Mesothelial cell of epicardium (in vitro differentiated cells): Measurements from ENCODE around the gene CDC20. TPM values are rescaled to one million over a fixed set of nuclear protein-coding genes. Genes with fewer than 3 reads are reported as not detected.

Experiments
- DNase-seq, 2 experiments: peaks; one replicate each; pipeline ENCODE4 v3.0.0; 2021; ENCODE audit warnings: low spot score in 2 of 2; ENCODE audit not compliant: unreplicated experiment in 2 of 2
- H3K27ac Mint-ChIP-seq: 2 replicates; pipeline ENCODE4 v1.8.0; 2021; ENCODE audit warnings: mixed read lengths
- H3K27me3 Mint-ChIP-seq: 2 replicates; pipeline ENCODE4 v1.8.0; 2021; ENCODE audit warnings: low read depth, mixed read lengths
- H3K36me3 Mint-ChIP-seq: 2 replicates; pipeline ENCODE4 v1.8.0; 2021; ENCODE audit warnings: mixed read lengths
- H3K4me1 Mint-ChIP-seq: 2 replicates; pipeline ENCODE4 v1.8.0; 2021; ENCODE audit warnings: mixed read lengths
- H3K4me3 Mint-ChIP-seq: 2 replicates; pipeline ENCODE4 v1.8.0; 2021; ENCODE audit warnings: mild to moderate bottlenecking, moderate library complexity, mixed read lengths
- H3K9me3 Mint-ChIP-seq: 2 replicates; pipeline ENCODE4 v1.8.0; 2021; ENCODE audit warnings: mixed read lengths
- CTCF ChIP-seq: fragments of 200-600 bp; sonication (generic); IDR thresholded peaks from one replicate; pipeline ENCODE4 v1.5.0; 2021; ENCODE audit warnings: antibody characterized with exemption; ENCODE audit not compliant: unreplicated experiment
- total RNA-seq: library from RNA; stranded (reverse); gene quantifications from 3 replicates; pipeline ENCODE4 v1.2.1, GENCODE V29; 2021

Gene CDC20
- total RNA-seq, 1 donor from 2014 or later = 33.4 TPM

- peak; percentile 71 to 83 for DNase-seq
- no peaks in the 10 kb centered on the region for H3K36me3 Mint-ChIP-seq
- no peak for TF ChIP-seq CTCF
- peak overlapping the region; percentile 81 for H3K4me3 Mint-ChIP-seq
- peaks cover 13% of the 10 kb centered on the region for H3K4me1 Mint-ChIP-seq
- H3K27me3 Mint-ChIP-seq = peaks cover 3% of the 10 kb centered on the region
- H3K9me3 Mint-ChIP-seq = no peaks in the 10 kb centered on the region
- peak overlapping the region; percentile 92 for H3K27ac Mint-ChIP-seq
Measured at GRCh38 chr1:43348809-43349593, 9.8 kb upstream of the CDC20 start.

GRCh38 chr1:43349594-43350306 lies 9.0 kb upstream of the CDC20 start:
- Mint-ChIP-seq H3K4me3 (peak overlapping the region; percentile 81), H3K36me3 (no peaks in the 10 kb centered on the region), H3K27me3 (peaks cover 3% of the 10 kb centered on the region), H3K4me1 (peaks cover 13% of the 10 kb centered on the region), H3K27ac (peak overlapping the region; percentile 92), H3K9me3 (no peaks in the 10 kb centered on the region)
- DNase-seq = no peak
- no peak for TF ChIP-seq CTCF

DNA sequence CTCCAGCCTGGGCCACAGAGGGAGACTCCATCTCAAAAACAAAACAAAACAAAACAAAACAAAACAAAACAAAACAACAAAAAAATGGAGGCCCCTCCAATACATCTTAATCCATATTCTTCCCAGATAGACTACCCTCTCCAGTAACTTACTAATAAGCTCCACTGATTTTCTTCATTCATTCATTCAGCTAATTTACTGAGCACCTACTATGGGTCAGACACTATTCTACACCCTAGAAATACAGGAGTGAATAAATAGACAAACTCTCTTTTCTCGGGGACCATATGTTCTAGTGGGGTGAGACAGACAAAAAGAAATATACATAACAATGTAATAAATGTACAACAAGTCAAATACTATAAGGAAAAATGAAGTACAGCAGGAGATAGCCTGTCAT lies 7.8 kb upstream of the CDC20 start:
- Mint-ChIP-seq H3K27ac (no peak overlapping the region), H3K4me3 (no peak overlapping the region), H3K4me1 (peaks cover 13% of the 10 kb centered on the region), H3K27me3 (peaks cover 3% of the 10 kb centered on the region), H3K9me3 (no peaks in the 10 kb centered on the region), H3K36me3 (no peaks in the 10 kb centered on the region)
- TF ChIP-seq CTCF = no peak
- no peak for DNase-seq

DNA sequence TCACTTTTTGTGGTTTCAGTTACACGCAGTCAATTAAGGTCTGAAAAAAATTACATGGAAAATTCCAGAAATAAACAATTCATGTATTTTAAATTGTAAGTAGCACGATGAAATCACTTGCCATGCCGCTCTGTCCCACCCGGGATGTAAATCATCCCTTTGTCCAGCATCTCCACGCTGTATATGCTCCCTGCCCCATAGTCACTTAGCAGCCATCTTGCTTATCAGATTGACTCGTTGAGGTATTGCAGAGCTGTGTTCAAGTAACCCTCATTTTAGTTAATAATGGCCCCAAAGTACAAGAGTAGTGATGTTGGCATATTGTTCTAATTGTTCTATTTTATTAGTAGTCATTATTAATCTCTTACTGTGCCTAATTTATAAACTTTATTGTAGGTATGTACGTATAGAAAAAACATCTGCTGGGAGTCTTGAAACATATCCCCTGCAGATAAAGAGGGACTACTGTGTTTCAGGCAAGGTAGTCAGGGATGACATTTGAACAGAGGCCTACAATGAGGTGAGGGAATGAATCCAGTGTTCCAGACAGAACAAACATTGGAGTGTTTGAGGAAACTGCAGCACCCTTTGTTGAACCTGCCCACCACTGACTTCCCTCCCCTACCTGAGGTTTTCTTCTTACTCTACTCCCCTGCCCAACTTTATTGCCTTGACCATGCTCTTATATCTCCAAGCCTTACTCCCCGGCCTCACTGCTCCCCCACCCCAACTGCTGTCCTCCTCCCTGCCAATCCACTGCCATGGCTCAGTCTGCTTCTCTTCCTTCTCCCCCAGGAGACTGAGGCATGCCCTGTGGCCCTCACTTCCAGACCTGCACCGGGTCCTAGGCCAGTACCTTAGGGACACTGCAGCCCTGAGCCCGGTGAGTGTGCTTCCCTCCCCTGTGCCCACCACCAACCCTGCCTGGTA lies 7.1 kb upstream of the CDC20 start:
- no peak for DNase-seq
- H3K4me1 Mint-ChIP-seq = peaks cover 13% of the 10 kb centered on the region
- no peaks in the 10 kb centered on the region for H3K36me3 Mint-ChIP-seq
- H3K27ac Mint-ChIP-seq = no peak overlapping the region
- no peak for TF ChIP-seq CTCF
- peaks cover 3% of the 10 kb centered on the region for H3K27me3 Mint-ChIP-seq
- H3K4me3 Mint-ChIP-seq = no peak overlapping the region
- no peaks in the 10 kb centered on the region for H3K9me3 Mint-ChIP-seq

- no peaks in the 10 kb centered on the region for H3K36me3 Mint-ChIP-seq
- H3K27me3 Mint-ChIP-seq = no peaks in the 10 kb centered on the region
- no peak for TF ChIP-seq CTCF
- no peak overlapping the region for H3K27ac Mint-ChIP-seq
- DNase-seq = no peak
- peaks cover 13% of the 10 kb centered on the region for H3K4me1 Mint-ChIP-seq
- H3K4me3 Mint-ChIP-seq = no peak overlapping the region
- no peaks in the 10 kb centered on the region for H3K9me3 Mint-ChIP-seq
Measured at GRCh38 chr1:43352351-43352705, 6.5 kb upstream of the CDC20 start.
